NCI-H345 treated with DMSO at 0.1 percent for 48 hours (cell line): ENCODE data around the gene AKR7A3.
"Not testable (repeated sequence)": the region's sequence is repeated elsewhere in the genome, so short reads cannot be mapped to it uniquely, and the experiment has no call there.

Experiments used
- DNase-seq: peaks from one replicate; lab custom pipeline; 2025; ENCODE audit not compliant: unreplicated experiment; lab: John Stamatoyannopoulos, UW

AKR7A3 gene

DNA sequence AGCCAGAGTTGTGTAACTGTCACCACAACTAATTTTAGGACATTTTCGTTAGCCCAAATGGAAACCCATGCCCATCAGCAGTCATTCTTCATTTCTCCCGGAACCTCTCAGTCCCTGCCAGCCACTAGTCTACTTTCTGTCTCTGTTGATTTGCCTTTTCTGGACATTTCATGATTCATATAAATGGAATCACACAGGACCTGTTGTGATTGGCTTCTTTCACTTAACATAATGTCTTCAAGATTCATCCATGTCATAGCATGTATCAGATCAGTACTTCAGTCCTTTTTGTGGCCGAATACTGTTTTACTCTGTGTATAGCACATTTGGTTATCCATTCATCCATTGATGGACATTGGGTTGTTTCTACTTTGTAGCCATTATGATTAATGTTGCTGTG lies 30.6 kb upstream of the AKR7A3 start:
- DNase-seq: no peak

DNA sequence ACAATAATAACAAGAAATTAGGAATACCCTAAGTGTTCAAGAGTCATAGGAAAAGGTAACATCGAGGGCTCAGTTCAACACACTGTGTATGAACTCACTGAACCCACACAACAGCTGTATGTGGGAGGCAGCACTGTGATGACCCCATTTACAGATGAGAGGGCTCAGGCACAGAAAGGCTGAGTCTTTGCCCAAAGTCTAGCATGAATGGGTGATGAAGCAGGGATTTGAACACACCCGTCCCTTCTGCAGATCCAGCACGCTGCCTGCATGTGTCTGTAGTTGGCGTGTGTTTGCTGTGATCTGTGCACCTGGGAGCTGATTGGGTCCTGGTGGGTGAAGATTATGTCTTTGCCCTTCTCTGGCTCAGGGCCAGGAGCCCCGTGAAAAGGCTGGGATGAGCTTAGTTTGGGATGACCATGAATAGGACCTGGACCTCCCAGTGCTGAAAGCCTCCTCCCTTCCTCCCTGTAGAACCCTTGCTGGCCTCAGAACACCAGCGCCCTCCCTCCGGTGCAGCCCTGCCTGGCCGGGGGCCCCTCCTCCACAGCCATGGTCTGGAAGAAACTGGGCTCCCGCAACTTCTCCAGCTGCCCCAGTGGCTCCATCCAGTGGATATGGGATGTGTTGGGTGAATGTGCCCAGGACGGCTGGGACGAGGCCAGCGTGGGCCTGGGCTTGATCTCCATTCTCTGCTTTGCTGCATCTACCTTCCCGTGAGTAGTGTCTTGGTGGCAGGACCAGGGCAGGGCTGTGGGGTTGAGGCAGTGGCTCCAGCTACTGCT lies 28.7 kb upstream of the AKR7A3 start:
- DNase-seq: no peak

DNA sequence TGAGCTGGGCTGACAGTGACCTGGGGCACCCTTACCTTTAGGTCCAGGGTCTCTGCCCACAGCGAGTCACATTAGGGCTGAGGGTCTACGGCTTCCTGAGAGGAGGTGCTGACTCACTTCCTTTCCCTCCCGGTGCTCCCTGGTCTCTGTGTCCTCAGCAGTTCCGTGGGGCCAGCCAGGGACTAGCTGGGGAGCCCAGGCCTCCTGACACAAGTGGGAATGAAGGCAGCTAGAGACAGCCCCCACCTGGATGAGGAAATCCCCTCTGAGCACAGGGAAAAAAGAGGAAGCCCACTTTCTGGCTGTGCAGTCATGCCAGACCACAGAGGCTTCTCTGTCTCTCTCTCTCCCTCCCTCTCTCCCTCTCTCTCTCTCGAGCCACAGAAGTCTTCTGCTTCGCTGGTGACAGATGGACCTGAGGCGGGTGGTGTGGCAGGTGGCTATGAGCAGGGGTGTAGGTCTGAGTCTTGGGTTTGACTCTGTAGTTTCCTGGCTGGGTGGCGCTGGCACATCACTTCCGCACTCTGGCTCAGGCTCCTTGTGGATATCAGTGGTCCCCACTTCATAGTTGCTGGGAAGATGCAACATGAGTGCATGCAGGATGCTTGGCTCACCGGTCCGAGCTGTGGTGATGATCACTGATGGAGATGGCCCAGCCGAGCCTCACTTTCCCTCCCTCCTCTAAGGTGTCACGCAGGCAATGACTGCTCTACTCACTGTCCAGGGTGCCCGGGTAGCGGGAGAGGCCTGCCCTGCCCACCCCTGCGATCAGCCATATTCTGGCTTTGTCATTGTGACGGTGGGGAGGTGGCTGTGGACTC lies 27.0 kb upstream of the AKR7A3 start:
- DNase-seq: no peak

DNA sequence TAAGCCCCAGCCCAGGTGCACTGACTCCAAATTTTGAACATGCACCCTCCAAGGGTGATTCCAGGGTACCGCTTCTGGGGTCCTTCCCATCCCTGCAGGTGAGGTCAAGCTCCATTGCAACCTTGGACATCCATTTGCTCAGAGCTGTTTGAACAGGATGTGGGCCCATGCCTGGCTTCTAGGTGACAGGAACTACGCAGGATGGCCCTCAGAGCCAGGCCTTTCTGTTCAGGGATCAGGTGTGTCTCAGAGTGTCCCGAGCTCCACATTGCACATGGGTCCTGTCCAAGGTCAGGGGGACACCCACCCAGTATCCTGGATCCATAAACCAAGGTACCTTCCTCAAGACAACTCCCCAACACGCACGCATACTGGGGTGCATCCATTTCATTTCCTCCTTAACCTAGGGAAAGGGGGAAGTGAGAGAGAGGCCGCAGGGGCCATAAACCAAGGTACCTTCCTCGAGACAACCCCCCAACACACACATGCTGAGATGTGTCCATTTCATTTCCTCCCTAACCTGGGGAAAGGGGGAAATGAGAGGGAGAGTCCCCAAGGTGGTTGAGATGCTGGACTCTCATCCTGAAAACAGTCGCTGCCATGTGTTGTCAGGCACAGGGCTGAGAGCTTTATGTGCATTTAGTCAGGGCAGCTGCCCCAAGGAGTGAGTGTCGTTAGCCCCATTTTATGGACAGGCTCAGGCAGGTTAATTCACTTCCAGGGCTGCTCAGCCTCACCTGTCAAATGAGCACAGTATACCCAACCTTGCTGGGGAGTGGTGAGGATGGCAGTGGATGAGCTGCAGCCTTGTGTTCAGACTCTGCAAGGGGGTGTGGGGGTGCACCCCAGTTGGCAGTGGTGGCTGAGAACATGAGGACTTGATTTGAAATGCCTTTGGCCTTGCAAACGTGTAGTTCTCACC lies 25.7 kb upstream of the AKR7A3 start:
- no peak for DNase-seq

DNA sequence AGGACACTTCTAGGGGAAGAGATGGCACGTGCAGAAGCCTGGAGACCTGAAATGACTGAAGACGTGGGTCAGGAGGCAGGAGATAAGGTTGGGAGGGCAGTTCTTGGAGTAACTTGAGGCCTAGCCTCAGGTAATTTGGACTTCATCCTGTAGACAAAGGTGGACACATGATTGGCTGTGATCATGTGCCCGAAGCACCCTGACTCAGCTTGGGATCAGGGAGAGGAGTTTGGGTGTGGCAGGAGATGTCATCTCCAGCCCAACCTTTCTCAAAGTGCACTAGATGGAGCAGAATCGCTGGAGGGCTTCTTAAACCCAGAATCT lies 25.0 kb upstream of the AKR7A3 start:
- DNase-seq: no peak

DNA sequence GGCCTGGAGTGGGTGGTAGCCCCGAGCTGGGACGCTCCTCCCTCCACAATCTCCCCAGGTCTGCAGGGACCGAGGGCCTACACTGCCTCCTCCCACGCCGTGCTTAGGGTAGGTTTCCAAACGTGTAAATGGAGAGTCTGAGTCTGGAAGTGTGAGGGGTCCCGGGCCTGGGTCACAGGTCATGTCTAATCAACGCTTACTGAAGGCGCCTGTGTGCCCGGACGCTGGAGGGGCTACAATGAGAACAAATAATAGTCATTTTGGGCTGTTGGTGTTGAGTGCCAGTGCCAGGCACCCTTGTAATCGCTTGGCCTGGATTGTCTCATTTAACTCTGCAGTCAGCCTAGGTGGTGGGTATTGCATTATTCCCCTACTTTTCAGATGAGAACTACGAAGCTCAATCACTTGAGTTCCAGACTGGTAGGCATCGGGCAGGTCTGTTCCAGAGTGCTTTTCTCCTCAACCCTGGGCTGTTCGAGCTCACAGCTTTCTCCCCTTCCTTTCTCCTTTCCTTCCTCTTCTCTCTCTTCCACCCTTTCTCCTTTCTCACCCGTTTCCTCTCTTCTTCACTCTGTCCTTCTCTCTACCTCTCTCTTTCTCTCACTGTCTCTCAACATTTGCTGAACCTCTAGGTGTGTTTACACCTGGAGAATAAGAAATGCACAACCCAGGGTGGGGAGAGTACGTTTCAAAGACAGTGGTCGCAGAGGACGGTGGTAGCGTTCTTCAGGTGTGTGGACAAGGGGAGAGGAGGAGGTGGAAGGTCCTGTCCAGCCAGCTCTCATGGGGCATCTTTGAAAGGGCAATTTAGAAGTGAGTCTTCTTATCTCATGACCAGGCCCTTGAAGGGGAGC lies 24.4 kb upstream of the AKR7A3 start:
- DNase-seq: no peak

DNA sequence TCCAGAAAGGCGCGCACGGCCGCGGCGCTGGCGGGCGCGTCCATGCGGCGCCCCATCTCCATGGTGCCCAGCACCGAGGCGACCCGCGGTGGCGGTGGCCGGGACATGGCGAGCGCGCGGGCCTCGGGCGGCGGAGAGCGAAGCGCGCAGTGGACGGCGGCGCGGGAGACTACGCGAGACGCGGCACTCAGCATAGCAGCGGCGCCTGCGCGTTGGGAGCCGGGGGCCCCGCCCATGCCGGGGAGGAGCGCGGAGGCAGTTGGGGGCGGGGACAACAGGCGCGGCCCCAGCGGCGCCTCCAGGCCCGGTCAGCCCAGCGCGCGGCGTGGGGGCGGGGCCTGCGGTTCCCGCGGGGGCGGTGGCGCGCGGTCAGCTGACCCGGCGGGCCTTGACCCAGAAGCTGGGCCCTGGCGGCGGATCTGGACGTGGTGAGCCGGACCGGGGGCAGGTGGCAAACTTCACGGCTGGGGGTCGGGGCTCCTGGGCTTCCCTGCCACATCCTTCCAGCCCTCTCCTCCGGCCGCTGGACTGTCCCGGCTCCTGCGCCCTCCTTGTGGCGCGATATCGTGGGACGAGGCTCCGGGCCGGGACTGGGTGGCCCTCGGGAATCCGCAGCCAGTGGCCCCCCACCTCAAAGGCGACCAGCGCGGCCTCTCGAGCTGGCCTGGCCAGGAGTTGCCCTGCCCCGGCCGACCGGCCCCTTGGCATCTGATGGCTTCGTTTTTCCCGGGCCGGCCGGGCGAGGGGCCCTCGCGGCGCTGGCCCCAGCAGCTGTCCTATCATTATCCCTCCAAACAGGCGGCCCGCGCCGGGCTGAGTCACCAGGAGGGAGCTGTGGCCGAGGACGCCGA lies 23.6 kb upstream of the AKR7A3 start, which contains the start of the genes AKR7A2 and SLC66A1:
Gene AKR7A2, minus strand, starts transcription at position 214 of the 851 bp plus-strand sequence. Its CDS starts 20 bp downstream, at position 194.
Gene SLC66A1, plus strand, starts transcription at position 396 of the 851 bp plus-strand sequence. CDS start 5,352 bp downstream, outside the sequence.
- DNase-seq: peak; percentile 84

DNA sequence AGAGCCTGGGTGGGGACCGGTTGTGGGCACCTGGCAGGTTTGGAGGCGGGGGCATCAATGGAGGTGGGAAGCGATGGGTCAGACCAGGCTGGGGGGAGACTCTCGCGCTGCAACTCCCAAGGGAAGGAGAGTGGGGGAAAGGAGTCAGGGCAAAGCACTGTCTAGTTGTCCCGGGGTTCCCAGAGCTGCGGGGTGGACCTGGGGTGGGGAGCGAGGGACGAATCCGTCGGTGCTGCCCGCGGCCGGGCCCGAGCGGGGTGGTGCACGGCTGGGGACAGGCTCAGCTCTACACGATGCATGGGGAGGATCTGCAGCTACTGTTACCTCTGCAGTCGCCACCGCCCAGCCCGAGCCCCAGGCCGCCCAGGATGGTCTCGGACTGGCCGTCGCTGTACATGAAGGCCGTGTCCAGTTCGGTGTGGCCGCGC lies 22.9 kb upstream of the AKR7A3 start:
- DNase-seq: no peak

DNA sequence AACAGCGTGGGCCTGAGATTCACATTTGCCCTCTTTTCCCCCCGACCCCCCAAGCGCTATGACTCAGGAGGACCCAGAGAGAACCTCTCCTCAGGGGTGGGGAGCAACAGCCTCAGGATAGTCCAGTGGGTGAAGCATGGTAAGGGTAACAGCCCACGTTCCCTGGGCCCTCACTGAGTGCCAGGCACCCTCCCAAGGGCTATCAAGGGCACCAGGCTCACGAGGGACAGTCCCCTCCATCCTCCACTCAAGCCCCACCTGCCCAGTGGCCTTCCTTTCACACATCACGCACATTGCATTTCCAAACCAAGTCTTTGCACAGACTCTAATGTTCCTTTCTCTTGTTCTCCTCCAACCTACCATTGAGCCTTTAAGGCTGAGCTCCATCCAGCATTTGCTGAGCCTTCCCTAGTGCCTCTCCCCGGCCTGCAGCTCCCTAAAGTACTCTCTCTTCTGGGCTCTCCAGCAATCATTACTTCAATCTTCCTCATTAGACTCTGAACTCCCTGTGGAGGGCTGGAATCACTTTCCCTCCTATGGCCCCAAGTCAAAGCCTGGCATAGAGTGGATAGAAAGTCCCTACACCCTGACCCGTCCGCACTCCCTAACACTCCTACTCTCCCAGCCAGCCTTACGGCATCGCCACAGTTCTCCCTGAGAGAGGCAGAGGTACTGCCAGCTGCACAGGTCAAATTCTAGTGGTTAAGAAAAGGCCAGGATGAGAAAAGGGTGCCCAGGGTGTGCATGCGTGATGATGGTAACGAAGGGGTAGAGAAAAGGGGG lies 22.3 kb upstream of the AKR7A3 start:
- DNase-seq: peak; percentile 26

DNA sequence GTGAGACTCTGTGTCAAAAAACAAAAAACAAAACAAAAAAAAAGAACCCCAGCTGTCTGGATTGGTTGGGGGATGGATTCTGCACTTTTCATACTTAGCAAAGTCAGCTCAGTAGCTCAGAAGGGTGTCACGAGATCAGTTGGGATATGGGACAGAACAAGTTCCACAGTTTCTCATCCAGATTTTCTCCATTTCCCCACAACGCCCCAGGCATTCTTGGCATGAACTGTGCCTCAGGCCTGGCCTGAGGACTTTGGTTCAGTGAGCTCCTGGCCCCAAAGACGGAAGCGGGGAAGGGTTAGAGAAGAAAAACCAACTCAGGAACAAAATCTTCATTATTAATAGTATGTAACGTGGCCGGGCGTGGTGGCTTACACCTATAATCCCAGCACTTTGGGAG lies 21.5 kb upstream of the AKR7A3 start:
- no peak for DNase-seq

DNA sequence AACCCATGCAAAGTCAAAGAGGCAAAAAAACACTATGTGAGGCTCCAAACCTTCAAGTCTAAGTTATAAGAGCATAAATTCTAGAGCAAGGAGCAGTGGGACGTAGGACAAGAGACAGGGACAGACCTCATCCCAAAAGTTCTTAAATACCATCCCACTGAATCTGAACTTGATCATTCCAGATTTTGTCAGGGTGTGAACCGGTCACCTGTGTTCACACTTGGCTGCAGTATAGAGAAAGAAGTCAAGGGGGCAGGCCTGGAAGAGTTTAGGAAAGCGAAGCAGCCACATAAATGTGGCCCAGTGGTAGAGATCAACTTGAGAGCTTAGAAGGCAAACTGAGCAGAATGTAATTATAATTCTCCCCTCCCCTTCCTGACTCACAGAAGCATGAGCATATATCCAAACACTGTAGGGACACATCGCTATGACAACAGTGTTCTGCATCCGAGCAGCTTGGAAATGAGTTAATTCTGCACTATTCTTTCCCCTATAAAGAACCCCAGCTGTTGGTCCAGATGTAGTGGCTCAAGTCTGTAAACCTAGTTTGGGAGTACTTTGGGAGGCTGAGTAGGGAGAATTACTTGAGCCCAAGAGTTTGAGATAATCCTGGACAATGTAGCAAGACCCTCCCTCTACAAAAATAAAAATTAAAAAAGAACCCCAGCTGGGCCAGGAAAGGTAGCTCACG lies 20.7 kb upstream of the AKR7A3 start:
- no peak for DNase-seq

DNA sequence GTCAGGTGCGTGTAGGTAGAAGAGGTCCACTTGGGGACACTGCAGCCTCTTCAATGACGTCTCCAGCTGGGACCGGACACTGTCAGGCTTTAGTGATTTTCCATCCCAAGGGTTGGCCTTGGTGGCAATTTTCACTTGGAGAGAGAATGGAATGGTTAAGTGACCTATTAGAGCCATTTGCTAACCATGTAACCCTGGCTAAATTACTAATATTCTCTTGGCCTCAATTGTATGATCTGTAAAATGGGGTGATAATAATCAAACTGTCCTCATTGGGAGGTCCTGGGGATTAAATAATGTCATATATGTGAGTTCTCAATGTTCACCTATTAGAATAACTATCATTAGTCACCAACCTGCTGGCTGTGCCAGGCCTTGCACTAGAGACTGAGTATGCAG lies 19.9 kb upstream of the AKR7A3 start:
- DNase-seq: no peak

DNA sequence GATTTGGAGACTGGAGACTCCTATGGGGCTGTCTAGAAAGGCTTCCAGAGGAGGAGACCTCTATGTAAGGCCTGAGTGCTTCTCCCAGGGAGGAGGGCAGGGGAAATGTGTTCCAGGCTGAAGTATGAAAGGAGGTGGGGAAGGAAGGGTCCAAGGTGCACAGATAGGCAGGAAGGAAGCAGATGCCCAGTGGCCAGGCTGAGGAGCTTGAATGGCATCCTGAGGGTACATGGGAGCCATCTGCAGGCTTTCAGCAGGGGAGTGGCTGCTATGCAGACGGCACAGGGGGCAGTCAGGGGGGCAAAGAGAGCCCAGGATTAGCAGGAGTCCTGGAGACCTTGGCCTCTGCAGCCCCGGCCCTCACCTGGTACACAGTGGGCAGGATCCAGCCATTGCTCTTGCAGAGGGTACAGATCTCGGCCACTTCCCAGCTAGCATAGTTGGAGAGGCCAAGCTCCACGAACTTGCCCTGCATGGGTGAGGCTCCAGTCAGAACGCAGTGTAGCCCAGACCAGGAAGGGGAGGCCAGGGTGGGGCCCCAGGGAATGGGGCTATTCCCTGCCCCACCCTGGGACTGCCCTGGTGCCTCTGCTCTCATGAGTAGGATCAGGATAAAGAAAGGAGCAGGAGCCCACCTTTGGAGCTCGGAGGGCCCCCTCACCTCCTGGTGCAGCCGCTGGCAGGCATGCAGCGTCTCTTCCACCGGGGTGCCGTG lies 19.4 kb upstream of the AKR7A3 start:
- DNase-seq: no peak

DNA sequence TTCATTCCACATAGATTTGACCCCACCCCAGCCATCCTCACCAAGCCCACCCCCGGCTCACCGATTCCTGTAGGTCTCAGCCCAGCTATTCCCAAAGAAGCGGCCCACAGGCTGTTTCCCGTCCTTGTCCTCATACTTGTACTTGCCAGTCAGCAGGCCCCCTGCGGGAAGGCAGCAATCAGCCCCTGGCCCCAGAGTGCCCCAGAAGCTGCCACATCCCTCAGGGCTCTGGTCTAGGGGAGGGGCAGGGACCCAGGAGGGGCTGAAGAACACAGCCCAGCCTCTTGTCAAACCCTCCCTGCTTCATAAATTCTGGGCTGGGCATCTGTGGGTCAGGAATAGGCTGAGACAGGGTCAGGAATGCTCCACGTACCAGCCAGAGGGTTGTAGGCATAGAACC lies 18.4 kb upstream of the AKR7A3 start:
- no peak for DNase-seq

DNA sequence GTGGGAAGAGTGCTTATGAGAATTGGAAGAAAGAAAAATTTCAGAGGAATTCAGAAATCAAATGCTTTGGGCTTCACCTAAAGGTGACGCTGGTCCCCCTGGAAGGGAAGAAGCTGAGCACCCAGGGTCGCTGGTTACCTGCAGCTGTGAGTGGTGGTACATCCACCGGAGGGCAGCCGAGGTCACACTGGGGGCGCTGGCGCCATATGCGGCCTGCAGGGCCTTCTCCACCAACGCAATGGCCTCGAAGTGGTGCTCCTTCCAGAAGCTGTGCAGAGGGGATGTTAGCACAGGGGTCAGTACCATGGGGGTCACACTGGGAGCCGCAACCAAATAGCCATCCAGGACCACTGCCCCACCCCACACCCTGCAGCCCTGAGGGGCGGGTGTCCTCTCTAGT lies 17.3 kb upstream of the AKR7A3 start:
- no peak for DNase-seq

DNA sequence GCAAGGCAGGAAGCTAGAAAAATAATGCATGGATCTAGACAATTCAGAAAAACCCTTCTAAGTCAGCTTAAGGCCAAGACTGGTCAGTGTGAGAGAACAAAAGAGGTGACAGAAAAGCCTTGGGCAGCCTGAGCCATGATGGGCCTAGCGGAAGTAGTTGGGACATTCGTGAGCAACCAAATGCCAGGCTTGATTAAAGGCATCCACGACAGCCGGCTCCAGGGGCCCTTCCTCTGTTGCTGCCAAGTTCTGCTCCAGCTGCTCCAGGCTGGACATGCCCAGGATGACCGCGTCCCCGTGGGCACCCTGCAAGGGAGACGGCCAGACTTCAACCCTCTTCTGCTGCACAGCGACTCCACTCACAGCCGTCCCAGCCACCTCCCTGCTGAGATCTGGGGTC lies 15.5 kb upstream of the AKR7A3 start:
- not testable (repeated sequence) for DNase-seq

DNA sequence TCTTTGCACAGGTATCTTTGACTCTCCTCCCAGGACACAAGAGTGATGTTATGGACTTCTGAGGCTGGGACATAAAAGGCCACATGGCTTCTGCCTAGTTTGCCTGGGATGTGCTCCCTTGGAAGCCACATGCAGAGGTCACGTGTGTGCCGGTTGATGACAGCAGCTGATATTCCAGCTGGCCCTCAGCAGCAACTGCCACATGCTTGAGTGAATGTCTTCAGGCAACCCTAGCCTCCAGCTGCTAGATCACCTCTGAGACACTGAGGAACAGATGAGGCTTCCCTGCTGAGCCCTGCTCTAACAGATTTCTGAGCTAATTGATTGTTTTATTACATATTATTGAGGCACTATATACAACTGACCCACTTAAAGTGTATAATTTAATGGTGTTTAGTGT lies 11.6 kb upstream of the AKR7A3 start:
- no peak for DNase-seq
